Colonic mucosa (tissue), 4 donors: ENCODE results near the gene PPFIBP2. TPM values are rescaled to one million over a fixed set of nuclear protein-coding genes. Genes with fewer than 3 reads are reported as not detected.

Source experiments
- DNase-seq: peaks from one replicate; pipeline ENCODE4 v3.0.0-alpha.2; 2020
- H3K27ac ChIP-seq: fragments of 200-600 bp; one replicate; pipeline ENCODE4 v1.8.0; 2021
- H3K27me3 ChIP-seq: fragments of 200-600 bp; one replicate; pipeline ENCODE4 v1.8.0; 2021
- H3K36me3 ChIP-seq: fragments of 200-600 bp; one replicate; pipeline ENCODE4 v1.8.0; 2021
- H3K4me1 ChIP-seq: fragments of 200-600 bp; one replicate; pipeline ENCODE4 v1.8.0; 2021; ENCODE audit warnings: mild to moderate bottlenecking
- H3K4me3 ChIP-seq: fragments of 200-600 bp; one replicate; pipeline ENCODE4 v1.8.0; 2021
- H3K9ac ChIP-seq, 2 donors: one replicate each; pipeline ENCODE4 v1.7.0; 2013; ENCODE audit warnings: control low read depth in 2 of 2, low read depth in 2 of 2, low read length in 2 of 2
- H3K9me3 ChIP-seq: fragments of 200-600 bp; one replicate; pipeline ENCODE4 v1.8.0; 2021
- CTCF ChIP-seq: fragments of 200-600 bp; IDR thresholded peaks from one replicate; pipeline ENCODE4 v1.8.0; 2022; ENCODE audit warnings: antibody characterized with exemption, mild to moderate bottlenecking
- intact Hi-C: fragments of 100-400 bp; cut with DNase I; formaldehyde crosslinking; loops from one replicate; pipeline ENCODE4 v1.14.1; 2022
- total RNA-seq, 2 donors: library from RNA; stranded (reverse); fragmentation: NEBNext Ultra II Directional in 1 of 2; extraction: Animal tissue kit (Norgen Biotek cat#: 25700) in 1 of 2; gene quantifications; one replicate each; pipeline ENCODE4 v1.2.1, GENCODE V29; 2021
- donor health status: healthy.
- donor health status: DM: no; HTN: no; CAD: no.
- donor health status: DM: no; HTN: no; CAD: no.

Gene PPFIBP2
- total RNA-seq, 2 donors from 2014 or later, result 54.0 to 67.9 TPM

DNA sequence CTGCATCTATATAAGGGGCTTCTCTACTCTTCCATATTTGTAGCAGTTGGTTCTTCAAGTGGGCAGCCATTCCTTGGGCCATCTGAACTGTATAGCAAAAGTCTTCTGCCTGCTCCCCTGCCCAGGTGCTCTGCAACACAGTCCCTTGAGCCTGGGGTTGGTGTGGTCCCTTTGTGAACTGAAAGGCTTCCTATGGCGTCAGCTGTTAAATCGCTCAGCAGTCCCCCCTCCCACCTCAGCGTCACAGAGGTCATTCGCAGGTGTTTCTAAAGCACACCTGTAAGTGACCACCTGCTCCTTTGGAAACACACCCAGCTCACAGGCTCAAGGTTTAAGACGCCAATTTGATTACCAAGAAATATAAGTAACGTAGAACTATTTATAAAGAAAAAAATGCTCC, 122.6 kb downstream of the PPFIBP2 start:
- no peaks in the 10 kb centered on the region for H3K27me3 ChIP-seq
- peaks cover 4% of the 10 kb centered on the region for H3K36me3 ChIP-seq
- TF ChIP-seq CTCF, result no peak
- DNase-seq, result no peak
- H3K4me1 ChIP-seq, result peaks cover 14% of the 10 kb centered on the region
- H3K9ac ChIP-seq, result no peak overlapping the region
- no peak overlapping the region for H3K27ac ChIP-seq
- intact Hi-C loops, result no loop called here
- H3K4me3 ChIP-seq, result no peak overlapping the region
- no peaks in the 10 kb centered on the region for H3K9me3 ChIP-seq

DNA sequence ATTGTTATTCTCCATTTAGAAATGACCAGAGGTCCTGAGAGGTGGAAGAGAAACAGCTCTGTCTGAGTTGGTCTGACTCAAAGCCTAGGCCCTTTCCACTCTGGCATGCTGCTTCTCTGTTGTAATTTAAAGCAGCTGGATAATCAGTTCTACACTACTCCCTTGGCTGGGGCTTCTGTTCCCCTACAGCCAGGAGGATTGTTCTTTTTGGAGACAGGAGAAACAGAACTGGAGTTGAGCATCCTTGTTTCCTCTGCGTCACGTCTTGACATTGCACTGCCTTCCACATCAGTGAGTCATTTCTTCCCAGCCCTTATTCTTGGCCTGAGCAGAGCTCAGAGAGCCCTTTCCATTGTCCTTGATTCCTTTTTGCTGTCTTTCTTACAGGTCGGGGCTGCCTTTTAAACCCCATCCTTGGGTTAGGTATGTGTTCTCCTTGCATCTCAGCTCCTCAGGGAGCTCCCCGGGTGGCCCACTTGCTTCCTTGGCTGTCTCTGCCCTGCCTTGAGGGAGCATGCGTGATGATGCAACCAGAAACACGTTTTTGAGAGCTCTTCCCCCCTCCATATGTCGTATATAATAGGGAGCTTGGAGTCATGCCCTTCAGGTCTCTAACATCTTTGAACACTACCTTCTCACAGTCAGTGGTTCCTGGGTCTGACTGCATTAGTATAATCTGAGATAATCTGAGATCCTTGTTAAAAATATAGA, 123.8 kb downstream of the PPFIBP2 start:
- intact Hi-C loops, result no loop called here
- Histone ChIP-seq H3K9ac (no peak overlapping the region), H3K27me3 (no peaks in the 10 kb centered on the region), H3K9me3 (no peaks in the 10 kb centered on the region), H3K4me1 (peaks cover 14% of the 10 kb centered on the region), H3K27ac (no peak overlapping the region), H3K4me3 (no peak overlapping the region), H3K36me3 (no peaks in the 10 kb centered on the region)
- no peak for DNase-seq
- no peak for TF ChIP-seq CTCF

DNA sequence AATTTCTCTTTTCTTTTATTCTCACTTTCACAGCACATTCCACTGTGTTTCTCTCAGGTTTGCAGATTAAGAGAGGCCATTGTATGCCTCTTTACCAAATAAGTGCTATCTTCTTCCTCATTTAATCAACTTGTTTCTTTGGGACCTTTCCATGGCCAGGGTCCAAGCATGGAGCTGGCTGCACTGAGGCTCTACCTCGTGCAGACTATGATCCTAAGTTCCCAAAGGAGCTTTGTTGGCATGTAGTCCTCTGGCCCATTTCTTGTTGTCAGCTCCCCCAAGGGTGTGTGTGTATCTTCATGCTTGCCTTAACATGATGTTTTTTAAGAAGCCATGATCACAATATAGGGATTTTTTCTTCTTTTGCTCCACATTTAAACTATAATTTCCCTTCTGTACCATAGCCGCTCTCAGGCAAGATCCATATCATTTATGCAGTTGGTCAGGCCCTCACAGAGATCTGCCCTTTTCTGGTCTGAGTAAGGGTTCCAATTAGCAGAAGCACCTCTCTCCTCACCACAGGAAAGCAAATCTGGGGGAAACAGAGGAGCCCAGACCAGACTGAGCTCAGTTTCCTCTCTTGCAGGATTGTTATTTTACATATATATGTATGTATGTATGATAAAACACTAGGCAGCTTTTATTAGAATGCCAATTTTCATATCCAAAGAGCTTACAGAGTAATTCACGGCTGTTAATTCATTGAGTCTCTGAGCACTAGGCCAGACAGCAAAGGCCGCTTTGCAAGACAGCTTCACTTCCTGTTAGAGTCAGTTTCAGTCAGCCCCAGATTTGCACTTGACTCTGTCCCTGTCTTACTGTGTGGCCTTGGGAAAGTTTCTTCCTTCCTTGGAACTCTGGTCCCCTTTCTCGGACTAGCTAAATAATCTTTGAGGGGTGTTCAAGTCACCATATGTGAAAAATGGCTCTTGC, 125.2 kb downstream of the PPFIBP2 start:
- intact Hi-C loops, result no loop called here

GRCh38 chr11:7639643-7640025, 125.8 kb downstream of the PPFIBP2 start:
- H3K36me3 ChIP-seq, result no peaks in the 10 kb centered on the region
- no peaks in the 10 kb centered on the region for H3K27me3 ChIP-seq

More for the DNA sequence above, 125.2 kb downstream of the PPFIBP2 start:
- peak overlapping the region; percentile 67 for H3K27ac ChIP-seq
- H3K9me3 ChIP-seq, result no peaks in the 10 kb centered on the region
- peaks cover 14% of the 10 kb centered on the region for H3K4me1 ChIP-seq
- DNase-seq, result no peak
- H3K4me3 ChIP-seq, result no peak overlapping the region
- H3K36me3 ChIP-seq, result no peaks in the 10 kb centered on the region
- H3K27me3 ChIP-seq, result no peaks in the 10 kb centered on the region
- peak overlapping the region in 1 of 2 donors; percentile 7 for H3K9ac ChIP-seq
- TF ChIP-seq CTCF, result no peak

More at GRCh38 chr11:7639643-7640025, 125.8 kb downstream of the PPFIBP2 start:
- Histone ChIP-seq H3K4me1 (peaks cover 14% of the 10 kb centered on the region), H3K9ac (no peak overlapping the region), H3K27ac (peak overlapping the region; percentile 67), H3K4me3 (no peak overlapping the region), H3K9me3 (no peaks in the 10 kb centered on the region)
- DNase-seq, result peak; percentile 88
- intact Hi-C loops, result no loop called here
- no peak for TF ChIP-seq CTCF
